Osteoblast (primary cell): Measurements from ENCODE around the gene IL1RAPL1. TPM values are rescaled to one million over a fixed set of nuclear protein-coding genes. Genes with fewer than 3 reads are reported as not detected.

Experiments
- DNase-seq: peaks from one replicate; pipeline ENCODE4 v3.0.0; 2011; ENCODE audit warnings: low spot score, mixed read lengths; ENCODE audit not compliant: insufficient read length; ENCODE audit errors: missing footprints
- H2AFZ ChIP-seq: 2 replicates; pipeline ENCODE4 v1.6.0; 2011; ENCODE audit warnings: mild to moderate bottlenecking, low read length
- H3K27ac ChIP-seq: 2 replicates; pipeline ENCODE4 v1.5.1; 2011; ENCODE audit warnings: mild to moderate bottlenecking, low read depth, low read length, moderate library complexity
- H3K27me3 ChIP-seq: 2 replicates; pipeline ENCODE4 v1.6.0; 2012; ENCODE audit warnings: mild to moderate bottlenecking, control low read depth, inconsistent platforms, low read length, moderate library complexity; ENCODE audit not compliant: insufficient read depth
- H3K36me3 ChIP-seq: 2 replicates; pipeline ENCODE4 v1.5.1; 2011; ENCODE audit warnings: mild to moderate bottlenecking, low read length, control low read depth, moderate library complexity; ENCODE audit not compliant: insufficient read depth
- H3K4me1 ChIP-seq: 2 replicates; pipeline ENCODE4 v1.5.1; 2011; ENCODE audit warnings: mild to moderate bottlenecking, low read length, control low read depth, moderate library complexity; ENCODE audit not compliant: insufficient read depth
- H3K4me2 ChIP-seq: 2 replicates; pipeline ENCODE4 v1.6.0; 2011; ENCODE audit warnings: mild to moderate bottlenecking, low read length; ENCODE audit not compliant: insufficient read depth
- H3K4me3 ChIP-seq: fragments of 200-600 bp; sonication (generic); 3 replicates; pipeline ENCODE4 v1.5.1; 2012; ENCODE audit warnings: mild to moderate bottlenecking, low read length, inconsistent platforms; ENCODE audit not compliant: insufficient read depth
- H3K79me2 ChIP-seq: 2 replicates; pipeline ENCODE4 v1.6.0; 2012; ENCODE audit warnings: mild to moderate bottlenecking, low read length, control low read depth, inconsistent platforms; ENCODE audit not compliant: insufficient read depth
- H3K9me3 ChIP-seq: 2 replicates; pipeline ENCODE4 v1.5.1; 2011; ENCODE audit warnings: low read depth, low read length, control low read depth
- H4K20me1 ChIP-seq: 2 replicates; pipeline ENCODE4 v1.6.0; 2012; ENCODE audit warnings: mild to moderate bottlenecking, low read length, control low read depth; ENCODE audit not compliant: insufficient read depth
- CTCF ChIP-seq: IDR thresholded peaks from 2 replicates; pipeline ENCODE4 v1.5.1; 2011; ENCODE audit warnings: mild to moderate bottlenecking, low read depth, low read length, moderate library complexity; ENCODE audit errors: extremely low read depth
- total RNA-seq: library from RNA; depleted of rRNA; stranded (reverse); fragments of >200 nt; gene quantifications from 2 replicates; pipeline ENCODE4 v1.2.3, GENCODE V29; 2012

IL1RAPL1 gene
- total RNA-seq, 1 donor = under 0.01 TPM

DNA sequence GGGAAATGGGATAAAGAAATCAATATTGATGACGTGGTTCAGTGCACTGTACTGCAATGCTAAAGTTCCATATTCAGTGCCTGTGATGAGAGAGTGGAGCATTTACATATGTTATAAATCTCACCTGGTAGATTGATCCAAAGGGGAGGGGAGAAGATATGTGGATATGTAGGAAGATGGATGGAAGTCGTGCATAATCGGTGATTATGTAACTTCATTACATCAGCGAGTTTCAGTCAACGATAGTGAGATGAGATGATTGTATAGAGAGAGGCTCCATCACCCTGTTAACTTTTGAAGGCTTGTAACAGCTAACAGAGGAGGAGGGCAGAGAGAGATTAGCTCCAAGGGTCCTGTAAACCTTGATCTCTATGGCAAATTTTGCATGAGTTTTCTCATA, 1.8 kb downstream of the IL1RAPL1 start:
- no peak overlapping the region for H2AFZ ChIP-seq
- H3K27ac ChIP-seq = no peak overlapping the region
- no peak overlapping the region for H3K4me3 ChIP-seq
- H3K27me3 ChIP-seq = no peaks in the 10 kb centered on the region
- H3K4me2 ChIP-seq = no peak overlapping the region
- no peaks in the 10 kb centered on the region for H4K20me1 ChIP-seq
- DNase-seq = no peak
- H3K79me2 ChIP-seq = no peaks in the 10 kb centered on the region
- no peaks in the 10 kb centered on the region for H3K36me3 ChIP-seq
- no peaks in the 10 kb centered on the region for H3K9me3 ChIP-seq
- TF ChIP-seq CTCF = no peak
- no peaks in the 10 kb centered on the region for H3K4me1 ChIP-seq

GRCh38 chrX:28590396-28590795, 3.1 kb downstream of the IL1RAPL1 start:
- no peak overlapping the region for H3K27ac ChIP-seq
- H3K4me1 ChIP-seq = no peaks in the 10 kb centered on the region
- no peaks in the 10 kb centered on the region for H4K20me1 ChIP-seq
- no peaks in the 10 kb centered on the region for H3K27me3 ChIP-seq
- H2AFZ ChIP-seq = no peak overlapping the region
- no peak overlapping the region for H3K4me2 ChIP-seq
- no peak for TF ChIP-seq CTCF
- no peak for DNase-seq
- H3K9me3 ChIP-seq = no peaks in the 10 kb centered on the region
- no peaks in the 10 kb centered on the region for H3K36me3 ChIP-seq
- no peak overlapping the region for H3K4me3 ChIP-seq
- no peaks in the 10 kb centered on the region for H3K79me2 ChIP-seq

GRCh38 chrX:28591542-28591941, 4.3 kb downstream of the IL1RAPL1 start:
- H4K20me1 ChIP-seq = no peaks in the 10 kb centered on the region
- no peak overlapping the region for H3K4me3 ChIP-seq
- H3K27me3 ChIP-seq = no peaks in the 10 kb centered on the region
- no peak overlapping the region for H3K27ac ChIP-seq
- no peak for TF ChIP-seq CTCF
- no peaks in the 10 kb centered on the region for H3K4me1 ChIP-seq
- H3K4me2 ChIP-seq = no peak overlapping the region
- H3K79me2 ChIP-seq = no peaks in the 10 kb centered on the region
- no peak for DNase-seq
- no peaks in the 10 kb centered on the region for H3K9me3 ChIP-seq
- no peak overlapping the region for H2AFZ ChIP-seq
- H3K36me3 ChIP-seq = no peaks in the 10 kb centered on the region

DNA sequence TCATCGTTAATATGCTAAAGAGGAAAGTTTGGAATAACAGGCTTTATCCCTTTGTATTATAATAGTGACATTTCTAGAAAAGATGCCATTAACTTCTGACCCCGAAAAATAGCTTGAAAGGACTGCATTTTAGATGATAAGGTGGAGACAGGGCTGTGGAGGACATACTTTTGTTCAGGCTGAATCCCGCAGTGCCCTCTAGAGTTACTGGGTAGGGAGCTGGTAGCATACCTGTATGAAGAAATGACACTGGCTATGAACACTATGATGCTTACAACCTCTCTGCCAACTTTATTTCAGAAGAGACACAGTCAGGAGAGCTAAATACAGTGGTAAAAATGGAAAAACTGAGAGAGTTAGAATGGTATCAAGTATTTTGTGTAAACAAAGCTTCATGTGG, 8.1 kb downstream of the IL1RAPL1 start:
- Histone ChIP-seq H3K79me2 (no peaks in the 10 kb centered on the region), H3K4me3 (no peak overlapping the region), H4K20me1 (no peaks in the 10 kb centered on the region), H3K27ac (no peak overlapping the region), H3K4me1 (no peaks in the 10 kb centered on the region), H3K36me3 (no peaks in the 10 kb centered on the region), H3K27me3 (no peaks in the 10 kb centered on the region), H3K4me2 (no peak overlapping the region), H3K9me3 (no peaks in the 10 kb centered on the region), H2AFZ (no peak overlapping the region)
- TF ChIP-seq CTCF = no peak
- DNase-seq = no peak
